Mammary epithelial cell (primary cell): ENCODE measurements around the gene KANK3.

Experiments
- CTCF ChIP-seq, 2 donors: IDR thresholded peaks in 1 of 2; conservative IDR thresholded peaks in 1 of 2; 2 replicates each; pipeline ENCODE4 v1.5.1; 2011 to 2012; ENCODE audit warnings: inconsistent platforms in 2 of 2, low read length in 2 of 2, mild to moderate bottlenecking in 2 of 2, control low read depth in 1 of 2, low read depth in 1 of 2; ENCODE audit not compliant: insufficient read depth in 1 of 2; ENCODE audit errors: extremely low read depth in 1 of 2
- EZH2 ChIP-seq: IDR thresholded peaks from 2 replicates; pipeline ENCODE4 v1.6.1; 2012; ENCODE audit warnings: low read length, inconsistent platforms, borderline replicate concordance

- no peak for TF ChIP-seq CTCF (conservative IDR thresholded peaks at IDR 0.05 in 1 of 2, IDR thresholded peaks at IDR 0.05 in 1 of 2; ENCODE audit: extremely low read depth in 1 of 2, insufficient read depth in 1 of 2, low read depth in 1 of 2, low read length in 2 of 2)
- no peak for TF ChIP-seq EZH2
Observed at GRCh38 chr19:8302357-8302691, 40.7 kb downstream of the KANK3 start.
